A172 (cell line): ENCODE results near the gene GDPD3. TPM values are rescaled to one million over a fixed set of nuclear protein-coding genes. Genes with fewer than 3 reads are reported as not detected.
"Not testable (repeated sequence)": the region's sequence is repeated elsewhere in the genome, so short reads cannot be mapped to it uniquely, and the experiment has no call there.

ENCODE experiments used
- DNase-seq: peaks from one replicate; pipeline ENCODE4 v3.0.0-alpha.2; 2015; ENCODE audit warnings: low spot score
- total RNA-seq: library from RNA; depleted of rRNA; stranded (reverse); fragments of >200 nt; shearing (Covaris generic); gene quantifications from 2 replicates; pipeline ENCODE4 v1.2.3, GENCODE V29; 2014; rRNA removed

GDPD3 gene, protein sequence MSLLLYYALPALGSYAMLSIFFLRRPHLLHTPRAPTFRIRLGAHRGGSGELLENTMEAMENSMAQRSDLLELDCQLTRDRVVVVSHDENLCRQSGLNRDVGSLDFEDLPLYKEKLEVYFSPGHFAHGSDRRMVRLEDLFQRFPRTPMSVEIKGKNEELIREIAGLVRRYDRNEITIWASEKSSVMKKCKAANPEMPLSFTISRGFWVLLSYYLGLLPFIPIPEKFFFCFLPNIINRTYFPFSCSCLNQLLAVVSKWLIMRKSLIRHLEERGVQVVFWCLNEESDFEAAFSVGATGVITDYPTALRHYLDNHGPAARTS
- total RNA-seq = 1.8 and 2.8 TPM in 2 replicates

DNA sequence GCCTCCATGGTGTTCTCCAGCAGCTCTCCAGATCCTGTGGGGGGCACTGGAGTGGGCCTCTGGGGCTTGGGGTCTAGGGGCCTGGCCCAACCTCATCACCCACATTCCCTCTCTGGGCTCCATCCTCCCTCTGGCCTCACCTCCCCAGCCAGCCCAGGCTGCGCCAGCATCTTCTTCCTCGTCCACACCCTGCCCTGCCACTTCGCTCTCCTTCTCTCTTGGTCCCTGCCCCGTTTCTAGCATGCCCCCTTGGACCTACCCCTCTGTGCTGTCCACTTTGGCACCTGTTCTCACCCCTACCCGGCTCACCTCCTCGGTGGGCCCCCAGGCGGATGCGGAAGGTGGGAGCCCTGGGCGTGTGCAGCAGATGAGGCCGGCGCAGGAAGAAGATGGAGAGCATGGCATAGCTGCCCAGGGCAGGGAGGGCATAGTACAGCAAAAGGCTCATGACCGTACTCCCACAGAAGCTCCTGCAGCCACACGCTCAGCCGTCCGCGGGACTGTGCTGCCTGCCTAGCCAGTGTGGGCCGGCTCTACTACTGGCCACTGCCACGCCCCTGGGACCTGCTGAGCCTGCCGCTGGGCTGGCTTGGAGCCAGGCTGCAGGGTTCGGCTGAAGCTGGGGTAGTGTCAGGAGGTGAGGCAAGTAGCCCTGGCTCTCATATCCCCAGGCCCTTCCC is at the start of gene GDPD3:
TSS of gene GDPD3 (minus strand) at position 507 of the 680 bp plus-strand sequence. CDS start at position 448, 59 bp downstream.
- DNase-seq = peak; percentile 33

DNA sequence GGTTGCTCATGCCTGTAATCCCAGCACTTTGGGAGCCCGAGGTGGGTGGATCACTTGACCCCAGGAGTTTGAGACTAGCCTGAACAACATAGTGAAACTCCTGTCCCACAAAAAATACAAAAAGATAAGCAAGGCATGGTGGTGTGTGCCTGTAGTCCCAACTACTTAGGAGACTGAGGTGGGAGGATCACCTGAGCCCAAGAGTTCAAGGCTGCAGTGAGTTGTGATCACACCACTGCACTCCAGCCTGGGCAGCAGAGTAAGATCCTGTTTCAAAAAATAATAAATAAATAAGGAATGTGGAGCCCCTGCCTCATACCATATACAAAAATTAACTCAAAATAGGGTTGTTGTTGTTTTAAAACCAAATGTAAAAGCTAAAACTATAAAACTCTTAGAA is 43.9 kb upstream of the GDPD3 start:
- no peak for DNase-seq

DNA sequence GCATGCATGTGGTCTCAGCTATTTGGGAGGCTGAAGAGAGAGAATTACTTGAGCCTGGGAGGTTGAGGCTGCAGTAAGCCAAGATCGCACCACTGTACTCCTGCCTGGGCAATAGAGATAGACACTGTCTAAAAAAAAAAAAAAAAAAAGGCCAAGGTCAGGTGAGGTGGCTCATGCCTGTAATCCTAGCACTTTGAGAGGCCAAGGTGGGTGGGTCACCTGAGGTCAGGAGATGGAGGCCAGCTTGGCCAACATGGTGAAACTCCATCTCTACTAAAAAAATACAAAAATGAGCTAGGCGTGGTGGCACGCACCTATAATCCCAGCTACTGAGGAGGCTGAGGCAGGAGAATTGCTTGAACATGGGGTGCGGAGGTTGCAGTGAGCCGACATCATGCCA is 41.9 kb upstream of the GDPD3 start:
- DNase-seq = no peak

DNA sequence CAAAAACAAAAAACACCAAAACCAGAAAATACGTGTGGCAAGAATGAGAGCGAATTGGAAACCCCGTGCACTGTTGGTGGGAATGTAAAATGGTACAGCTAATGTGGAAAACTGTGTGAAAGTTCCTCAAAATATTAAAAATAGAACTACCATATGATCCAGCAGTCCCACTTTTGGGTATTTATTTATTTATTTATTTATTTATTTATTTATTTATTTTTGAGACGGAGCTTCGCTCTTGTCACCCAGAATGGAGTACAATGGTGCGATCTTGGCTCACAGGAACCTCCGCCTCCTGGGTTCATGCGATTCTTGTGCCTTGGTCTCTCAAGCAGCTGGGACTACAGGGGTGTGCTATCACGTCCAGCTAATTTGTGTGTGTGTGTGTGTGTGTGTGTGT is 39.2 kb upstream of the GDPD3 start:
- no peak for DNase-seq

DNA sequence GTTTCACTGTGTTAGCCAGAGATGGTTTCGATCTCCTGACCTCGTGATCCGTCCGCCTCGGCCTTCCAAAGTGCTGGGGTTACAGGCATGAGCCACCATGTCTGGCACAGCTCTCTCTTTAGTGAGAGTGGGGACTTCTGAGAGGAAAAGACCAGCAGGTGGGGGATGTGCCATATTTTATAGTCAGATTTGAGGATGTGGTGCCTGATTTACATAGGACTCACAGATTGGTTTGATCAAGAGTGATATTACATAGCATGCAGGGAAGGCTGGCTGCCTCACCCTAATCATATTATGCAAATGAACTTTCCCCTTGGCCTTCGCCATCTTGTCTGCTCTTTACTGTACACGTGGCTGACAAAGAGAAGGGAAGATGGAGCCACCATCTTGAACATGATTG is 37.8 kb upstream of the GDPD3 start:
- no peak for DNase-seq

DNA sequence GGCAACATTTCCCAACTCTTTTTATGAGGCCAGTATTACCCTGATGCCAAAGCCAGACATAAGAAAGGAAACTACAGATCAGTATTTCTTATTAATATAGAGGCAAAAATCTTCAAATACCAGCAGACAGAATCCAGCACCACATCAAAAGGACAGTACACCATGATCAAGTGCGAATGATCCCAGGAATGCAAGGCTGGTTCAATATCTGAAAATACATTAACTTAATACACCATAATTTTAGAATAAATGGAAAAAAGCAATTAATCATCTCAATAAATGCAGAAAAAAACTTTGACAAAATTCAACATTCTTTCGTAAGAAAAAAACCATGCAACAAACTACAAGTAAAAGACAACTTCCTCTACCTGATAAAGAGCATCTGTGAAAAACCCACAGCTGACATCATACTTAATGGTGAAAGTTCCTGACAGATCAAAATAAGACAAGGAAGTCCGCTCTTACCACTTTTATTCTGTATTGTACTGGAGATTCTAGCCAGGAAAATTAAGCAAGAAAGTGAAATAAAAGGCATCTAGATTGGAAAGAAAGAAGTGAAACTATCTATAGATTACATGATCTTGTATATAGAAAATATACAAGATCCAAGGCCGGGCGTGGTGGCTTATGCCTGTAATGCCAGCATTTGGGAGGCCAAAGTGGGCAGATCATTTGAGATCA is 36.1 kb upstream of the GDPD3 start:
- DNase-seq = no peak

DNA sequence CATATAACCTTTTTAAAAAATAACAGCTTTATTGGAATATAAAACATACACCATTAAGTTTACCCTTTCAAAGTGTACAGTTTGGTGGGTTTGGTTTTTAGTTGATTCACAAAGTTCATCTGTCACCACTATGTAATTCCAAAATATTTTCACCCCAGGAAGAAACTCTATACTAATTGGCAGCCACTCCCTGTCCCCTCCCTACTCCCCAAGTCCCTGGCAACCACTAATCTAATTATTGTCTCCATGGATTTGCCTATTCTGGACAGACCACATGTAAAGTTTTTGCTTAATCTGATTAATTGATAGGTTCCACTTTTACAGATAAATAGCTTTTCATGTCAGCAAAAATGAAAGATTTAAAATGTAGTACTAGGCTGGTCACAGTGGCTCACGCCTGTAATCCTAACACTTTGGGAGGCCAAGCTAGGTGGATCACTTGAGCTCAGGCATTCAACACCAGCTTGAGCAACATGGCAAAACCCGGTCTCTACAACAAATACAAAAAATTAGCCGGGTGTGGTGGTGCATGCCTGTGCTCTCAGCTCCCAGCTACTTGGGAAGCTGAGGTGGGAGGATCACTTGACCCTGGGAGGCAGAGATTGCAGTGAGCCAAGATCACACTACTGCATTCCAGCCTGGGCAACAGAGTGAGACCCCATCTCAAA is 34.6 kb upstream of the GDPD3 start:
- no peak for DNase-seq

DNA sequence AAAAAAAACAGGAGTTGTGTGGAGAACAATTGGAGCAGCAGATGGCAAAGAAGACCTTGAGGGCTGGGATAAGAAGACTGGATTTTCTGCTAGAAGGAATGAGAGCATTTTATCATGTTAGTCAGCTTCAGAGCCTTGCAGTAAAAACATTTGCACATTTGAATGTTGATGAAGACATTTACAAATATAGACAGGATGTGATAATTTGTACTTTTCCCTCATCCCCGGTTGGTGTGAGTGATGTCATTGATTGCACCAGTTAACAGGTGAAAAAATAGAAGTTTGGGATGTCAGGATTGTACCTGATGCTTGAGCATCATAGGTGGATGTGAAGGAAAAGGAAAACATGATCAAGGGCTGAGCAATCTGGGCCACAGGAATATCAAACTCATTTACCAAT is 32.3 kb upstream of the GDPD3 start:
- no peak for DNase-seq

DNA sequence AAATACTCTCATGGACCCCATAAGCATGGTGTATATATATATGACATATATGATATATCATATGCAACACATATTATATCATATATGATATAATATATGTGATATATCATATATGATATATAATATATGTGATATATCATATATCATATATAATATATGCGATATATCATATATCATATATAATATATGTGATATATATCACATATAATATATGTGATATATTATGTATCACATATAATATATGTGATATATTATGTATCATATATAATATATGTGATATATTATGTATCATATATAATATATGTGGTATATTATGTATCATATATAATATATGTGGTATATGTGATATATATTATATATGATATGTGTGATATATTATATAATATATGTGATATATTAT is 31.6 kb upstream of the GDPD3 start:
- DNase-seq = no peak

DNA sequence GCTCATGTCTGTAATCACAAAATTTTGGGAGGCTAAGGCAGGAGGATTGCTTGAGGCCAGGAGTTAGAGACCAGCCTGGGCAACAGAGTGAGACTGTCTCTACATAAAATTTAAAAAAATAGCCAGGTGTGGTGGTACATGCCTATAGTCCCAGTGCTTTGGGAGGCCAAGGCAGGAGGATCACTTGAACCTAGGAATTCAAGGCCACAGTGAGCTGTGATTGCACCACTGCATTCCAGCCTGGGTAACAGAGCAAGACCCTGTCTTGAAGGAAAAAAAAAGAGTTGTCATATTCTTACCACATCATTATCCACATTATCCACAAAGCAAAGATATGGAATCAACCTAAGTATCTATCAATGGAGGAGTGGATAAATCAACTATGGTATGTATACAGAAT is 30.7 kb upstream of the GDPD3 start:
- no peak for DNase-seq

DNA sequence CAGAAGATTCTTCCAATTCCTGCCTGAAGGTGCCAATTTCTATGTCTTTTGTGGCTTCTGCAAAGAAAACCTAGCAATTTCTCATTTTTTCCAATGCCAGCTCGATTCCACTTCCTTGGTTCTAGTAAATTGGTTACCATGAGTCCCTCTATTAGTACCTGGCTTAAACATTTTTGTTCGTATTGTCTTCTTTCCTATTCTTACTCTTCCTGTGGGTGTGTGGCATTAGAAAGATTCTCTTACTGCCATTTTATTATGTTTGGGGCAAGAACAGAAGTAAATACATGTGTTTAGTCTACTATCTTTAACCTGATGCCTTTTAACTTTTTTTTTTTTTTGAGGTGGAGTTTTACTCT is 30.0 kb upstream of the GDPD3 start:
- DNase-seq = no peak

DNA sequence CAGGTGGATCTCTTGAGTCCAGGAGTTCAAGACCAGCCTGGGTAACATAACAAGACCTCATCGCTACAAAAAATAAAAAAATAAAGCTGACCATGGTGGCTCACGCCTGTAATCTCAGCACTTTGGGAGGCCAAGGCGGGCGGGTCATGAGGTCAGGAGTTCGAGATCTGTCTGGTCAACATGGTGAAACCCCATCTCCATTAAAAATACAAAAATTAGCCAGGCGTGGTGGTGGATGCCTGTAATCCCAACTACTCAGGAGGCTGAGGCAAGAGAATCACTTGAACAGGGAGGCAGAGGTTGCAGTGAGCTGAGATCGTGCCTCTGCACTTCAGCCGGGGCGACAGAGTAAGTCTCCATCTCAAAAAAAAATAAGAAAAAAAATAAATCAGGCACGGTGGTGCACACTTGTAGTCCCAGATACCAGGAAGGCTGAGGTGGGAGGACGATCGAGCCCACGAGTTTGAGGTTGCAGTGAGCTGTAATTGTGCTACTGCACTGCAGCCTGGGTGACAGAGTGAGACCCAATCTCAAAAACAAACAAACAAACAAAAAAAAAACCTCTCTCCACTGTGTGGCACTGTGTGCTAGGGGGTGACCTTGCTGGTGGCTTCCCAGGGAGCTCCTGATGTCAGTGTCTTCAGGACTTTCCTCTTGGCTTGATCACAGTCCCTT is 29.5 kb upstream of the GDPD3 start:
- DNase-seq = no peak

DNA sequence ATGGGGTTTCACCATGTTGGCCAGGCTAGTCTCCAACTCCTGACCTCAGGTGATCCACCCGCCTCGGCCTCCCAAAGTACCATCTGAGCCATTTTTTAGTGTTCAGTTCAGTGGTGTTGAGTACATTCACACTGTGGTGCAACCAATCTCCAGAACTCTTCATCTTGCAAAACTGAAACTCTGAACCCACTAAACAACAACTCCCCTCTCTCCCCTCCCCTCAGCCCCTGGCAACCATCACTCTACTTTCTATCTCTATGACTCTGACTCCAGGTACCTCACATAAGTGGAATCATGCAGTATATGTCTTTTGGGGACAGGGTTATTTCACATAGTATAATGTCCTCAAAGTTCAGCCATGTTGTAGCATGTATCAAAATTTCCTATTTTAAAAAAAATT is 28.4 kb upstream of the GDPD3 start:
- no peak for DNase-seq

DNA sequence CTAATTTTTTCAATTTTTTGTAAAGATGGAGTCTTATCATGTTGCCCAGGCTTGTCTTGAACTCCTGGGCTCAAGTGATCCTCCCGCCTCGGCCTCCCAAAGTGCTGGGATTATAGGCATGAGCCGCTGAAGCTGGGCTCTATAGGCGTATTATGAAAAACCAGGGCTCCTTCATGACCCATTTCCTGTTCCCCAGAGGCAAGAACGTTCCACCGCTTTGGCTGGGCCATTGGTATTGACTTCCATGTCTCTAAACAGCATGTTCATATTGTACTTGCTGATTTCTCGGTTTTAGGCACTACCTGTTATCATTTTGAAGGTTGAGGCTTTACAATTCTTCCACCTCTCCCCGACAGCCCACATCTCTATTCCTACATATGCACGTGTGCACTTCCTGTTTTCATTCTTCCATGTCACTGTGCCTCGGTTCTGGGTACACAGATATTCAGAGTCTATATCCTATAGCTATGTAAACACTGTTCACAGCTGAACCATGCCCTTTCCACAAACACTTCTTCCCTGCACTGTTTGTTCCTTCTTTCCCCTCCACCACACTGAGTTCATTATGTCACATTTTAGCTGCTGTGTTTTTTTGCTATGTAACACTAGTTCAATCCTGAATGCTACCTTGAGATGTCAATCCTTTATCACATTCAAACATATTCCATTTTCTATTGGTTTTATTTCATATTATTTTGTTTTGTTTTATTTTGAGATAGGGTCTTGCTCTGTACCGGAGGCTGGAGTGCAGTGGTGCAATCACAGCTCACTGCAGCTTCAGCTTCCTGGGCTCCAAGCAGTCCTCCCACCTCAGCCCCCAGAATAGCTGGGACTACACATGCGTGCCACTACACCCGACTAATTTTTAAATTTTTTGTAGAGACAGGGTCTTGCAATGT is 26.5 kb upstream of the GDPD3 start:
- no peak for DNase-seq

DNA sequence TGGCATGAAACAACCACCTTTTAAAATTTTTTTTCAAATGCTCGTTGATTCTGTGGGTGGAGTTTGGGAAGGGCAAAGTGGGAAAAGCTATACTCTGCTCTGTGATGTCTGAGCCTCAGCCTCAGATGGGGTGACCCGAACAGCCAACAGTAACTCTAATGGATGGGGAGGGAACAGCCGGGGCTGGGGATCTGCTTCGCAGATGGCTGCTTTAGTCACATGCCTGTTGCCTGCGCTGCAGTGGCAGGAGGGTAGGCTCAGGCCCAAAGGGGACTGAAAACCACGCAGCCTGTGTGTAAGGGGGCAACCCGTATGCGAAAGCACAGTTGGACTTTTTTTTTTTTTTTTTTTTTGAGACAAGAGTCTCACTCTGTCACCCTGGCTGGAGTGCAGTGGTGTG is 24.6 kb upstream of the GDPD3 start:
- no peak for DNase-seq

DNA sequence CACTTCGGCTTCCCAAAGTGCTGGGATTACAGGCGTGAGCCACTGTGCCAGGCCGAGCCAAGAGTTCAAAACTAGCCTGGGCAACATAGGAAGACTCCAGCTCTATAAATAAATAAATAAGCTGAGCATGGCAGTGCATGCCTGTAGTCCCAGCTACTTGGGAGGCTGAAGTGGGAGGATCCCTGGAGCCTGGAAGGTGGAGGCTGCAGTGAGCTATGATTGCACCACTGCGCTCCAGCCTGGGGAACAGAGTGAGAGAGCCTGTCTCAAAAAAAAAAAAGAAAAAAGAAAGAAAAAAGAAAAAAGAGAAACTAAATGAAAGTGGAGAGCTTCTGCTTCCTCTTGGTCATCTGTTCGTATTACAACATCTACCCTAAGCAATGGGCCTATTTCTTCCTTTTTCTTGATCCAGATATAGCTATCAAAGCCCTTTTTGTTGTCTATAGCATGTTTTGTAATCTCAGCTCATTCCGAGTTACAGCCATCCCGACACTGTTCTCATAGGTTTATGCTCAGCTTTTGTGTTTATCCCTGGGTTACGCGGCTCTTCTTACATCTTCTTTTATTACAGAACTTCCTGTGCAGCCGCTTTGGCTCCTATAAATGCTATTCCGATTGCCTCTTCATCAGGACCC is 23.8 kb upstream of the GDPD3 start:
- DNase-seq = no peak

DNA sequence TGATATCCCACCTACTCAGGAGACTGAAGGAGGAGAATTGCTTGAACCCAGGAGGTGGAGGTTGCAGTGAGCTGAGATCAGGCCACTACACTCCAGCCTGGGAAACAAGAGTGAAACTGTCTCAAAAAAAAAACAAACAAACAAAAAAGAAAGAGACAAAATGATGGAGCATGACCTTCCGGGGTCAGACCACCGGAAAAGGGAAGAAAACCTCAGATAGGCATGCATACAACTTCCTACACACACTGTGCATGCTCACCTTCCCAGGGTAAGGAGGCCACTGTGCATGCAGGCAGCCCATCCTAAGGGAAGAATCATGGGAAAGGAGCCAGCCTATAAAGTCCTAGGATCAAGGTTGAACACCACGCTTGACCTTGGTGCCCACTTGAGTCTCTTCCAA is 19.3 kb upstream of the GDPD3 start:
- DNase-seq = no peak

DNA sequence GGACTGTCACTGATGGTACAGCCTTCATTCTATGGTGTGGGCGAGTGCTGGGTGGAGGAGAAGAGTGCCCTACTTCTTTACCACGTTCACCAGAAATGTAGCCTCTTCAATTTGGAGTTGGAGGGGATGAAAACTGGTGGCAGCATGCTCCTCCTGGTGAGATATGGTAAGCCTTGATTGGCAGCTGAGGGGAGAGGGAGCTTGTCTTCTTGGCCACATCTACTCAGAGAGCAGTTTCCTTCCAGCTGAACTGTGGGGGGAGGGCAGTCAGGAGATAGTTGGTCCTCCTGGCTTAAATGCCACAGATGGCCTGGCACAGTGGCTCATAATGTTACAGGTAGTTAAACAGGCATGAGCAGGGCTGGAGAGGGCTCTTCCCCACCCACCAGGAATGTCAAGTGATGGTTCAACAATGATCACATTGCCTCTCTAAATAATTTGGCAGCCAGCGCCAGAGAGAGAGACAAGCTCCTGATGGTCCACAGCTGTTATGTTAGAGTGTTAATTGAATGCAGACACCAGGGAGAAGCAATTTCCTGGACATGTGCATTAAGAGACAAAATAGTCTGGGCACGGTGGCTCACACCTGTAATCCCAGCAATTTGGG is 18.6 kb upstream of the GDPD3 start:
- no peak for DNase-seq

DNA sequence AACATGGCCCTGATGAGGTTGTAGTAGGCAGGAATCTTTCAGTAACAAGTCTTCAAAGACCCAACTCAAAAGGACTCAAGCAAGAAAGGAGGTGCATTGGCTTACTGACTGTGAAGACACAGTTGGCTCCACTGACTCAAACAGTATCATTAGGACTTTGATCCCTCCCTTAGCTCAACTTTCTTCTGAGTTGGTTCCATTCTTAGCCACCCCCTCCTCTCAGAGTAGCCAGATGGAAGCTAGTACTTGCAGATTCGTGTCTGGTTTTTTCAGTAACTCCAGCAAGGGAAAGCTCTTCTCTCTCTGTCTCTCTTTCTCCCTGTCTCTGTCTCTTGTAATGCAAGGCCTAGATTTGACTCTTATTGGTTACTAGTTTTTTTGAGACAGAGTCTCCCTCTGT is 14.7 kb upstream of the GDPD3 start:
- no peak for DNase-seq

DNA sequence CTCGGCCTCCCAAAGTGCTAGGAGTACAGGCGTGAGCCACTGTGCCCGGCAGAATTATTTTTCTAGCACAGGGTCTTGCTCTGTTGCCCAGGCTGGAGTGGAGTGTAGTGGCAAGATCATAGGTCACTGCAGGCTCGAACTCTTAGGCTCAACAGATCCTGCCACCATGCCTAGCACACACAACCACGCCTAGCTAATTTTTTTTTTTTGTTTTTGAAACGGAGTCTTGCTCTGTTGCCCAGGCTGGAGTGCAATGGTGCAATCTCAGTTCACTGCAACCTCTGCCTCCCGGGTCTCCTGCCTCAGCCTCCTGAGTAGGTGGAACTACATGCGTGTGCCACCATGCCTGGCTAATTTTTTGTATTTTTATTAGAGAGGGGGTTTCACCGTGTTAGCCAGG is 12.4 kb upstream of the GDPD3 start:
- not testable (repeated sequence) for DNase-seq
